ENCODE measurements around the gene ABCF1.

Gene ABCF1

DNA sequence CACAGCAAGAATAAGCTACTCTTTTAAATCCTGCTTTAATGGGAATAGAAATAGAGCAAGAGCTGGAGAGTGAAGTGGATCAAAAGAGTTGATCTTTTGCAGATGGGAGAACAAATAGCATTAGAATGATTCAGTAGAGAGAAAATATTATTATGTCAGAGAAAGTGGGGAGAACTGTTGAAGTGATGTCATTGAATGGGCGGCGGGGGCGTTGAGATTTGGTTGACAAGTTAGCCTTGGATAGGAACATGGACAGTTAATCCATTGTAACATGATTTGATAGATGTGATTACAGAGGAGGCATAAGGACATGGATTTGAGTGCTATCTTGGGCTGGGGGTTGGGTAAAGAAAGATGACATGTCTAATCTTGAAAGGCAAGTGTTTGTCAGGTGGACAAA is 64.6 kb downstream of the ABCF1 start:
- DNase-seq = no peak

- no peak for DNase-seq
These were observed 69.2 kb downstream of the ABCF1 start for GRCh38 chr6:30640481-30640880.

DNA sequence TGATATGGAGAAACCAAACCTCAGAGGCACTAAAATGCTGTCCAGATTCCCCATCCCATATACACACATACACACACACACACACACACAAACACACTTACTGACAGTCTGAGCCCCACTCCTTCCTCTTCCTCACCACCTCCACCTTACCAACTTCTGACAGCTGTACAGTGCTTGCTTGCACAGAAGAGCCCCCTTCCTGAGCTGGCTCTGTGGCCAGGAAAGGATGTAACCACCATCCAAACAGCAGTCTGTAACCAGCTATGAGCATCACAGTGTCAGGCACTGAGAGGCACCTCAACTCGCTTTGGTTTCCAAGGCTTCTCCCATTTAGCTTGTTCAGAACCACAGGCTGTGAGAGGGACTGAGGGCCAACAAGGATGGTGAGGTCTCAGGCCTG is 69.8 kb downstream of the ABCF1 start:
- DNase-seq = no peak

Data from COR-L47 (cell line).